ENCODE data around the gene ANKDD1A. TPM values are rescaled to one million over a fixed set of nuclear protein-coding genes. Genes with fewer than 3 reads are reported as not detected.

ANKDD1A gene
- total RNA-seq = 2.2 and 2.6 TPM in 2 replicates

DNA sequence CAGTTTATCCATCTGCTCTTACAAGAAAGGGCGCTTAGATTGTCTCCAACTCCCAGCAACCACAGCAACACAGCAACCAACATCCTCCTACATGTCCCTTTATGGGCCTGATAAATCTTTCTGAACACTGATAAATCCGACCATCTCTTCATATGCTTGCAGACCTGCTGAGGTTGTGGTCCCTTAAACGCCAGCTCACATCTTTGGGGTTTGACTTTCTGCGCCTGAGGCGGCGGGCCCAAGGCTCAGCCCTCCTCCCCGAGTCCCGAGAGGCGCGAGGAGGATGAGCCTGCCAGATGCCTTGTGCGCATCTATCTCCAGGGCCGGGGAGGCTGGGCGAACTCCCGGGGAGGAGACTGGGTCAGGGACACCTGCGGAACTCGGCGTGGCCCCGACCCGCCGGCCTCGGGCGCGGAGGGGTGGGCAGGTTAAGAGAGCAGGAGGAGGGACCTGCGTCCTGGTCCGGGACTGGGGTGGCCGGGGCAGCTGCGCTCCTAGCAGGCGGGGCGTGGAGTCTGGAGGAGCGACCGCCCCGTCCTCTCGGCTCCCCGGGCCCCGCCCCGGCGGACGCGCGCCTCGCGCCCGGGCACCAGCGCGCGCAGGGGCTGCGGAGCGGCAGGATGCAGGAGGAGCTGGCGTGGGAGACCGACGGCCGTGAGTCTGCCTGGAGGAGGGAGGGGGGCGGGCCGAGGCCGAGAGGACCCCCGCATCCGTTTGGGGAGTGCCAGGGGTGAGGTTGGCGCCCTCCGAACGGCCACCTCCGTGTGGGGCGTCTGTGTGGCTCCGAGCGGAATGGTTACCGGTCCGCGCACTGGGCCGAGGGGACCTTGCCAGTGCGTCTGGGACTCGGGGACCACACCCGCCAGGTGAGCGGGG, at the start of gene ANKDD1A:
Gene ANKDD1A, plus strand, starts transcription at position 592 of the 876 bp plus-strand sequence. Its CDS starts 29 bp downstream, at position 621.
- intact Hi-C loops (cut with micrococcal nuclease) = loop anchor here (1.0 kb wide), 1 partner anchor 86 kb away; the partner anchor contains the start of gene PIF1

DNA sequence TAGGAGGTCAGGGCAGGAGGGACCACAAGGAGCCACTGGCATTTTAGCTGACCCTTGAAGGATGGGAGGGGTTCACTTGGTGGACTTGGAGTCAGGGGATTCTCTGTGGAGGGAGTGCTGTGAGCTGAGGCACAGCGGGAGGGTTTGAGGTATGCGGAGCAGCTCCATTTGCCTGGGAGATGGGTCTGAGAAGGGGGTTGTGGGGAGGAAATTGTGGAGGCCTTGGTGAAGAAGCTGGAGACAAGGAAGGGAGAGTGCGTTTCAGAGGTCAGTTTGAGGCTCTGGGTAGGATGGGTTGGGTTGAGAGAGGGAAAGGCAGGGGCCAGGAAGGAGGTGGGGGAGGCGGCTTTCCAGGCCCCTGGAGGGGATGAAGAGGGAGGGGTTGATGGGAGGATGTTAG, 49.7 kb upstream of the ANKDD1A start:
- intact Hi-C loops (cut with micrococcal nuclease) = no loop called here

DNA sequence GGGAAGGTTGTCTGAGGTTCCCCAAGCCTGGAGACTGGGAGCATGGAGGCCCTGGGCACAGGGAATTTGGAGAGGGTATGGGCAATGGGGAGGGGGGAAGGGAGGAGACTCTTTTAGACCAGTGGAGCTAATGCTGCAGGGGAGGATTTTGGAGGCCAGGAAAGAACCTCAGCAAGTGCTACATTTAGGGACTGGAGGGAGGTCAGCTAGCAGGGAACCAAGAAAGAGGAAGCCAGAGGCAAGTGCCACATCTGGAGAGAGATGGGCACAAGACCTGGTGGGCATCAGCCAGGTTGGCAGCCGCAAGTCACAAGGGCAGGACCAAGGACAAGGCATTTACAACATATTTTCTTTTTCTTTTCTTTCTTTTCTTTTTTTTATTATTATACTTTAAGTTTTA, 49.3 kb upstream of the ANKDD1A start:
- intact Hi-C loops (cut with micrococcal nuclease) = no loop called here

DNA sequence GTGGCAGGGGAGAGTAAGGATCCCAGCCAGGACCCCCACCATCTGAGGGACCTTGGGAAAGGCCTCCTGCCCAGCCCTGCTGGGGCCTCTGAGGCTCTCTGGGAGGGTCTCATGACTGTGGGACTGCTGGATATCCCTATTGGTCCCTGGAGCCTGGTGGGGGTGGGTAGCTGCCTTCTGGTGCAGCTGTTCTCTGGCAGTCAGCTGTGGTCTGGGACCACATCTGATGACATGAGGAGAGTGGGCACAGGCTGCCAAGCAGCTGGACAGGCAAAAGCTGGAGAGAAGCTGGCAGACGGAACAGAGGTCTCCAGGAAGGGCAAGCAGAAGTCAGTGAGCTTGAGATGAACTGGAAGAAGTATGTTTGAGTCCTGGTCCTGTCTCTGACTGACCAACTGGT, 47.6 kb upstream of the ANKDD1A start:
- intact Hi-C loops (cut with micrococcal nuclease) = no loop called here

DNA sequence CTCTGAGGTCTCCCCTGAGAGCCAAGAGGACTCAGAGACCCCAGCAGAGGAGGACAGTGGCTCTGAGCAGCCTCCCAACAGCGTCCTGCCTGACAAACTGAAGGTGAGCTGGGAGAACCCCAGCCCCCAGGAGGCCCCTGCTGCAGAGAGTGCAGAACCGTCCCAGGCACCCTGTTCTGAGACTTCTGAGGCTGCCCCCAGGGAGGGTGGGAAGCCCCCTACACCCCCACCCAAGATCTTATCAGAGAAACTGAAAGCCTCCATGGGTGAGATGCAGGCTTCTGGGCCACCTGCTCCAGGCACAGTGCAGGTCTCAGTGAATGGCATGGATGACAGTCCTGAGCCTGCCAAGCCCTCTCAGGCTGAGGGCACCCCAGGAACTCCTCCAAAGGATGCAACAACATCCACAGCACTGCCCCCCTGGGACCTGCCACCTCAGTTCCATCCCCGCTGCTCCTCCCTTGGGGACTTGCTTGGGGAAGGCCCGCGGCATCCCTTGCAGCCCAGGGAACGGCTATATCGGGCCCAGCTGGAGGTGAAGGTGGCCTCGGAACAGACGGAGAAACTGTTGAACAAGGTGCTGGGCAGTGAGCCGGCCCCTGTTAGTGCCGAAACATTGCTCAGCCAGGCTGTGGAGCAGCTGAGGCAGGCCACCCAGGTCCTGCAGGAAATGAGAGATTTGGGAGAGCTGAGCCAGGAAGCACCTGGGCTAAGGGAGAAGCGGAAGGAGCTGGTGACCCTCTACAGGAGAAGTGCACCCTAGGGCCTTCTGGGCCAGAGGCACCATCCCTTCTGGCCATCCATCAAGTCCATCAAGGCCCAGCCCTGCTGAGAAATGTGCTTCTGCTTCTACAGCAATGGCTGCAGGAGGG, 46.3 kb upstream of the ANKDD1A start:
- intact Hi-C loops (cut with micrococcal nuclease) = no loop called here

DNA sequence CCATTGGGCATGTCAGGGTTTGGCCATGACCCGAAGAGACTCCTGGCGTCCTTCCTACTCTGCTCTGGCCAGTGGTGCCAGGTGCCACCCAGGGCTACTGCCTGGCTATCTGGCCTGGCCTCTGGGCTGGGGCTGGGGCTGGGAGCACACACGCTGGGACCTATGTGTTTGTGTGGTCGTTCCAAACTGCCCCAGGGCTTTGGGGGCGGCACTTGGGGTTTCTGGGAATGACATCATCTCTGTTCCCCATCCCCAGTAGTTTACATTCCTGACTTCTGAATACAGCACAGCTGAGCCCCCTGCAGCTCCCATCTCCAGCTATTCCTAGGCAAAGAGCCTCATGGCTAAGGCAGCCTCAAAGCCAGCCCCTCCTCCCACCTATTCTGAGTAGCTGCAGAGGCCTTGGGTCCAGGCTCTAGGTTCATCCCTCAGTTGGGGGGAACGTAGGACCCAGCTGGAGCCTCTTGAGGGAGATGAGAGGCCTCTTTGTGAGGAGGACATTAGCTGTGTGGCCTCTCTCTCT, 45.6 kb upstream of the ANKDD1A start:
- intact Hi-C loops (cut with micrococcal nuclease) = no loop called here

DNA sequence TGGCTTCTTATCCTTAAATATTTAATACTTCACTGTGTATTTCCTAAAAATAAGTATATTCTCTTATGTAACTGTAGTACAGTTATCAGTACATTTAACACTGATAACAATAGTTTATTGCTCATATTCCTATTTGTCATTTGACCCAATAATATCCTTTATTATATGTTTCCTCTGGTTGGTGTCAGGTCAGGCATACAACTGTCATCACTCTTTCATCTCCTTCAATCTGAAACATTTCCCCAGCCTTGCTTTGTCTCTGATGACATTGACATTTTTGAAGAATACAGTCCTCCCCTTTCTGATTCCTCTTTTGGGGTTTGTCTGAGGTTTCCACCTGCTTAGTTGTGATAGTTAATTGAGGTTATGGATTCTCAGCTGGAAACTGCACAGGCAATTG, 42.2 kb upstream of the ANKDD1A start:
- intact Hi-C loops (cut with micrococcal nuclease) = no loop called here

DNA sequence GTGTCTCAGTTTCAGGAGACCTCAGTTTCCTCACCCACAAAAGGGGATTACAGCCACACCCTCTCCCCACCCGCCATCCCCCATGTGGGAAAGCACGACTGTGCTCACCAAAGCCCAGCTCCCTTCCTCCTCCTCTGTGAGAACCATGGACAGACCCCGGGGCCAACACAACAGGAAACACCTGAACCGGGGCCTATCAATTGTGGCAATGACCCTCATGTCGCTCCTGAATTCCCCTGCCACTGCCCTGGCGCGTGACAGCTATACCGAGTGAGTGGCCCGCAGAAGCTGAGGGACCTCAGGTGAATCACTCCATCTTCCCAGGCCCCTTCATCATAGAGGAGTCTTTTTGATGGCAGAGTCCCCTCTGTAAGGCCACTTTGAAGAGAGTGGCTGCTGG, 41.3 kb upstream of the ANKDD1A start:
- intact Hi-C loops (cut with micrococcal nuclease) = loop anchor here (5.0 kb wide), 1 partner anchor 37 kb away; no protein-coding TSS in a partner anchor

DNA sequence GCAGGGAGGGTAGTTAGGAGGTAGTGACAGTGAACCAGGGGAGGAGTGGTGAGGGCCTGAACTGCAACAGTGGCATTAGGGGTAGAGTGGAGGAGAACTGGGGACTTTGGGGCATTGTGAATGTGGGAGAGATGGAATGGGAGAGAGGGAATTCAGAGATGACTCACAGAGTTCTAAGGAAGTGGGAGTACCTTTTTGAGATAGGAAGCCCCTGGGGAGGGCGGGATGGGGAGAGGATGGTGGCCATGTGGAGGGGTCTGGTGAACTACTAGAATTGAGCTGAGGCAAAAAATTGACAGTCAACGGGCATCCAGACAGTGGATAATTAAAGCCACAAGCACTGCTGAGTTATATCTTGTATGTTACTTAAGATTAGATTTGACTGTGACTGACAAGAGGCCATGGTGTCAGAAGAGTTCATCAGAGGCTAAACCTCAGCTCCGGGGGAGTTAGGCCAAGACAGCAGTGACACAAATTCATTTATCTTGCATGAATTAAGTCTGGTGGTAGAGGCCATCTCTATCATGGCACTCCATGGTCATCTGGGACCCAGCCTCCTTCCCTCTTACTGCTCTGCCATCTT, 36.0 kb upstream of the ANKDD1A start:
- intact Hi-C loops (cut with micrococcal nuclease) = loop anchor here (2.0 kb wide), 1 partner anchor 17 kb away; no protein-coding TSS in a partner anchor

DNA sequence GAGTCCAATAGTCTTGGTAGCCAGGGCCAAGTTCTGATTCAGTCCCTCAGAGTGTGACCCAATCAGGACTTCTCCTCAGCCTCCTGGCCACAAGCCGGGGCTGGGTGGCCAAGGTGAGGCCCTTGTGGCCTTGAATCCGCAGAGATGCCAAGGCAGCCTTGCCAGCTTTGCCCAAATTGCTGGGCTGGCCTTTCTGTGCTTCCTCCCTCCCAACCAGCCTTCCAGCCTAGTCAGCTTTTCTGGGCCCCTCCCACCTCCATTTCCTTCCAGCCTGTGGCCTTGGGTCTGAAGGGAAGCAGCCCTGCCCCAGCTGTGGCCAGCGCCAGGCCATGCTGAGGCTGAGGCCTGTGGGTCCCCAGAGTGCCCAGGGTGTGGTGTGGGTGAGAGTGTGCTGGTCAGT, 34.3 kb upstream of the ANKDD1A start:
- intact Hi-C loops (cut with micrococcal nuclease) = loop anchor here (2.0 kb wide), 1 partner anchor 15 kb away; no protein-coding TSS in a partner anchor

DNA sequence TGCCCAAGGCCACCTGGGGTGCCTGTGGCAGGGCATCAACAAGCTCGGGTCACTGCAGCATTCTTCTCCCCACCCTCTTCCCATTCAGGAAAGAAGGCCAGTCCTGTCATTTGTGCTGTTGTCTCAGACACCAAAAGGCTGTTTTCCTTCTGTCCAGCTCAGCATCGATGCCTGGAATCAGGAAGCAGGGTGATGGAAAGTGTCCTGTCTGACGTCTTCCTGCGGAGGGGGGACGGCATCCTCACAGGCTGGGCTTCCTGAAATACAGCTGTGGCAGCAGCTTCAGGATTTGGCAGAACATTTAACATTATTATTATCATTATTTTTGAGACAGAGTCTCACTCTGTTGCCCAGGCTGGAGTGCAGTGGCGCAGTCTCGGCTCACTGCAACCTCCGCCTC, 33.0 kb upstream of the ANKDD1A start:
- intact Hi-C loops (cut with micrococcal nuclease) = no loop called here

DNA sequence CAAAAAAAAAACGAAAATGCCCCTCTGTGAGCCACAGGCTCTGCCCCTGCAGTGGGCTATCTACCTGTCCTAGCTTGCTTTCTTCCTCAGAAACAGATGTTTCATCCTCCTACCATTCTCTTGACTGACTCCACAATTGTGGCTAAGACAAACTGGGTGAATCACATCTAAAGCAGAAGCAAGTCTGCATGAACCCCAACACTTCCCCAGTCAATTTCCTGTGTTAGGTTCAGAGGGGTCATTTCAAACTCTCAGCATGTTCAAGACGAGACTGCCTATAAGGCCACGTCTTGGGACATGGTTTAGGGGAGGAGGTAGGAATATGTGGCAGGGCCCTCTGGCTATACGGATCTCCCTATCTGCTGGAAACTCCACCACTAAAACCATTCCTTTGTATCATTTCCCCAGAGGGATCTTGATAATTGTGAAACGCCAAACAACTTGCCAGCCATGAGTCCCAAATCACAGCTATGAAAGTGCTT, 28.6 kb upstream of the ANKDD1A start:
- intact Hi-C loops (cut with micrococcal nuclease) = loop anchor here (1.0 kb wide), 1 partner anchor 22 kb away; no protein-coding TSS in a partner anchor

DNA sequence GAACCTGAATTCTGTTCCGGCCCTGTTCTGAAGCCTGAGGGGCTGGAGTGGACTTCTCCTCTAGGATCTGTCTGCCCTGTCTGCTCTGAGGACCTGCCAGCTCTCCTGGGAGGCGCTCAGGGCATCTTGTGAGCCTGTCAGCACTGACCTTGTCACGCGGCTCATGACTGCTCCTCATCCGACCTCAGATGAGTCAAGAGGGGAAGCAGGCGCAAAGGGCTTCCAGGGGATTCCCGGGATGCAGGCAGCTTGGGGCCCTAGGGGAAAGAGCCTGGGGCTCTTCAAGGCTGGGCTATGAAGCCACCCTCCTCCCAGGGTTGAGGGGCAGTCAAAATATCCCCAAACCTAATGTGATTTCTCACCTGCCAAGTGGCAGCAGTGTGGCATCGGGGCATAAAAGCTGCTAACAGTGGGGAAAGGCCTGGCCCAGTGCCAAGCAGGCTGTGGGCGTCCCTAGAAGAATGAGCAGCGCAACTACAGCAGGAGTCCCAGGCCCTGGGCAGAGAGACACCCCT, 27.6 kb upstream of the ANKDD1A start:
- intact Hi-C loops (cut with micrococcal nuclease) = loop anchor here (1.0 kb wide), 2 partner anchors 8 to 21 kb away; no protein-coding TSS in a partner anchor

DNA sequence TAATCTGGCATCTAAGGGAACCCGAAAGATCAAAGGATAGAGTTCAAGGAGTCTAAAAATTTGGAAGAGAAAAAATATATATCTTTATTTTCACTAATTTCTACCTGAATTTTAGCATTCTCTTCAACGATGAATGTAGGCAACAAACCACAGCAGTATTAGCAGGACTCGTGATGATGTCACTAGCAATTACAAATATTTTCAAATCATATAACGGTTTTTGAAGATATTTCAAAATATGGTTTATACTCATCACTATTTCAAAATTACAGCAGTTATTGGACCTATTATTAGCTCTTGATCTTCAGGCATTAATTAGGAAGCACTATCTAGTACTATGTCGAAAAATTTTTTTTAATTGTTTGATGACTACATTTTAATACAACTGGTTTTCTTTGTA, 27.0 kb upstream of the ANKDD1A start:
- intact Hi-C loops (cut with micrococcal nuclease) = loop anchor here (1.0 kb wide), 1 partner anchor 8 kb away; no protein-coding TSS in a partner anchor

DNA sequence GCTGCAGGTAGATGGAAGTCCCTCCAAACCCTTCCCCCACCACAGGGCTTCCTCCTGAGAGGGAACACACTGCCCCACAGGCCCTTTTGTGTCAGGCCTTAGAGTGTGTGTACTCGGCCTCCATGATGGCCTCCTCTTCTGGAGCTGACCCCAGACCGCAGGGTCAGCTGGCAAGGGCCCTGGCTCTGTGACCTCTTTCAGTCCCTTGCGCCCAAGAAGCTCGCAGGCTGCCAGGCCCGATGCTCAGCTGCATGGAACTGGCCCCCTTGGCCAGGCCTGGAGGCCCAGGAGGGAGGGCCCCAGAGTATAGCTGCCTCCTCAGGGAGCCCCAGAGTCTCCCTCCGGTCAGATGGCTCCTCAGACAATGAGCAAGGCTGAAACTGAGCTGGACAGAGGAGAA, 23.4 kb upstream of the ANKDD1A start:
- intact Hi-C loops (cut with micrococcal nuclease) = no loop called here

DNA sequence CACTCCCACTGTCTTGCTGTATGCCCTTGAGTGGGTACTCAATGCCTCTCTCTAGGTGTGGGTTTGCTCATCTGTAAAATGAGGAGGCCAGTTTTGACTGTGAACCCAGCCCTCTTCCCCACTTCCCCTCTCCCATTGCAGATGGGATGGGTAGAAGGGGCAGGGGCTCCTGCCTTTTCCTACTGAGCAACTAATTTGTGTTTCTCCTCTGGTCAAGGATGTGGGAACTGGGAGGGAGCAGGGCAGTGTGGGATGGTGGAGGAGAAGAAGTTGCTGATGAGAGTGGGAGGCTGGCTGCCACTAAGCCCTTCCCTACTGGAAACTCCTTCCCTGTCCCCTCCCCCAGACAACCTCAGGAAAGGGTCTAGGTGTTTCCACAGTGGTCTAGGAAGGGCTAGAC, 20.1 kb upstream of the ANKDD1A start:
- intact Hi-C loops (cut with micrococcal nuclease) = loop anchor here (5.0 to 10.0 kb wide), 3 partner anchors 136 to 901 kb away; partner anchors contain the start of genes DENND4A and MTFMT

DNA sequence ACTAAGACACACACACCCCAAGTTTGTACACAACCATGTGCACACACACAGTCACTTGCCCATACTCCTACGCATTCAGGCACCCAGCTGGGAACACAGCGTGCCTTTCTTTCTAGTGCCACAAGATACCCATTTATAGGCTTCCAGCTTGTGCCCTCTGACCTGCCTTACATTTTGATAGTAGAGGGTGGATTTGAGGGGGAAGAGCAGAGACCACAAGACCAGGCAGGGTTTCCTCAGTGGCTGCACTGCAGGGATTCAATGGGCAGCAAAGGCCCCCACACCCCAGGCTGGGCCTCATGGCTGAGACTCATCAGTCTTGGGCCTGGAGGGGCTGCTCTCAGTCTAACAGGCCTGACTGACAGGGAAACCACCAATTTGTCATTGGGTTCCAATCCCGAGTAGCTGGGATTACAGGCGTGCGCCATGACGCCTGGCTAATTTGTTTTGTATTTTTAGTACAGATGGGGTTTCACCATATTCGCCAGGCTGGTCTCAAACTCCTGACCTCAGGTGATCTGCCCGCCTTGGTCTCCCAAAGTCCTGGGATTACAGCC, 18.8 kb upstream of the ANKDD1A start:
- intact Hi-C loops (cut with micrococcal nuclease) = loop anchor here (1.0 to 10.0 kb wide), 5 partner anchors 9 to 899 kb away; partner anchors contain the start of genes DENND4A and MTFMT

DNA sequence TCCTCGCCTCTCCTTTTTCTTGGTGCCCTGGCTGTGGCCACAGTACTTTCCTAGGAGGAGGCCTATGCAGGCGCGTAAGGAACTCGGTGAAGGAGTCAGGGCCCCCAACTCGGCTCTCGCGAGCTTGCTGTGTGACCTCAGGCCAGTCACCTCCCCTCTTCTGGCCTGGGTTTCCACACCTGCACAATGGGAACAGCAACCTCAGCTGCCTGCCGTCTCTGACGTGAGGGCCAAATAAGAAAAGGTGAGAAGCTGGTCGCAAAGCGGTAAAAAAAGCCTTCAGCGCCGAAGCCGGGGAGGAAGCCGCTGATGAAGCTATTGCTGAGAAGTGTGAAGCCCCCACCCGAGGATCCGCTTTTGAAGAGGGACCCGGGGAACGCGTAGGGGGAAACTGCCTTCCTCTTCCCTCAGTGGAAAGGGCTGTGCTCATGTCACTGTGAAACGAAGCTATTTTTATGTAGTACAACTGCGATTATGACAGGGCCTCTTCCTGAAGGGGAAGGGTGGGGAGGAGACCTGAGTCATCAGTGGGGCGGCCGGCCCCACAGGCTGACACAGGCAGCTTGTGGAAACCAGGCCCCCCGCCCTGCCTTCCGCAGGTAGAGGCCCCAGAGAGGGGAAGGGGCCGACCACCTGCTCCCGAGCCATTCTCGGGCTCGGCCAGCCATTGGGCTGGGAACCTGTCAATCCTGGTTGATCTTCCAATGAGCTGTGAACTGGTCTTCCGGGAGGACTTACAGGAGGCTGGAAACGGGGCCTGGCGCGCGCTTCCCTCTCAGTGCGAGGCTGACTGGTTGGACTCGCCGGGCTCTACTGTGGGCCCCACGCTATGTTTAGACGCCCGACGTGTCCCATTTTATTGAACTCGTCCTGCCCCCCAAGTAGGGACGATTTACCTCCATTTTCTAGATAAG, 18.0 kb upstream of the ANKDD1A start:
- intact Hi-C loops (cut with micrococcal nuclease) = loop anchor here (1.0 to 10.0 kb wide), 13 partner anchors 9 to 899 kb away; partner anchors contain the start of genes CSNK1G1, DENND4A, MTFMT and PARP16

Measured in T-helper 1 cell treated with Interleukin-12 subunit alpha and Interleukin-12 subunit beta and Interleukin-4 antibody, amounts not matched to agents 30 ng/mL and 1 ng/mL, for 36 hours (primary cell).